SW480 (cell line): ENCODE results near the gene POLR2B.
"Not testable (repeated sequence)": the region's sequence is repeated elsewhere in the genome, so short reads cannot be mapped to it uniquely, and the experiment has no call there.

Experiments
- DNase-seq: peaks from one replicate; pipeline ENCODE4 v3.0.0-alpha.2; 2016; ENCODE audit warnings: low spot score

The POLR2B gene

GRCh38 chr4:56986952-56987351 lies 8.3 kb downstream of the POLR2B start:
- no peak for DNase-seq

- no peak for DNase-seq
These were observed 11.6 kb downstream of the POLR2B start for GRCh38 chr4:56990109-56990905.

GRCh38 chr4:56995525-56995924 lies 16.8 kb downstream of the POLR2B start:
- DNase-seq: no peak

GRCh38 chr4:56999751-57000150 lies 21.1 kb downstream of the POLR2B start:
- no peak for DNase-seq

GRCh38 chr4:57013543-57014120 lies 34.9 kb downstream of the POLR2B start:
- no peak for DNase-seq

- no peak for DNase-seq
These were observed 40.3 kb downstream of the POLR2B start for GRCh38 chr4:57018980-57019379.

- DNase-seq: no peak
These were observed 41.9 kb downstream of the POLR2B start for GRCh38 chr4:57020467-57021101.

GRCh38 chr4:57023104-57023503 lies 44.4 kb downstream of the POLR2B start:
- no peak for DNase-seq

- no peak for DNase-seq
These were observed 55.8 kb downstream of the POLR2B start for GRCh38 chr4:57034520-57034919.

GRCh38 chr4:57037982-57038604 lies 59.4 kb downstream of the POLR2B start:
- peak; percentile 20 for DNase-seq

GRCh38 chr4:57039345-57039744 lies 60.6 kb downstream of the POLR2B start:
- DNase-seq: no peak

- no peak for DNase-seq
These were observed 61.8 kb downstream of the POLR2B start for GRCh38 chr4:57040510-57040909.

- DNase-seq: no peak
These were observed 62.3 kb downstream of the POLR2B start for GRCh38 chr4:57041020-57041419.

- DNase-seq: no peak
These were observed 64.0 kb downstream of the POLR2B start for GRCh38 chr4:57042711-57043169.

- peak; percentile 26 for DNase-seq
These were observed 64.9 kb downstream of the POLR2B start for GRCh38 chr4:57043347-57044251.

- DNase-seq: no peak
These were observed 65.6 kb downstream of the POLR2B start for GRCh38 chr4:57044279-57044678.

GRCh38 chr4:57044996-57045395 lies 66.3 kb downstream of the POLR2B start:
- DNase-seq: no peak

- not testable (repeated sequence) for DNase-seq
These were observed 68.3 kb downstream of the POLR2B start for GRCh38 chr4:57047046-57047445.

GRCh38 chr4:57048590-57049304 lies 70.1 kb downstream of the POLR2B start:
- no peak for DNase-seq

- DNase-seq: no peak
These were observed 72.4 kb downstream of the POLR2B start for GRCh38 chr4:57051095-57051494.

- no peak for DNase-seq
These were observed 72.8 kb downstream of the POLR2B start for GRCh38 chr4:57051524-57051923.
